Globus pallidus (tissue), 1 donor: Measurements from ENCODE around the gene GUCY2C.

Source experiments
- DNase-seq: peaks from one replicate; pipeline ENCODE4 v3.0.0-alpha.2; 2015; ENCODE audit warnings: low spot score

The GUCY2C gene

DNA sequence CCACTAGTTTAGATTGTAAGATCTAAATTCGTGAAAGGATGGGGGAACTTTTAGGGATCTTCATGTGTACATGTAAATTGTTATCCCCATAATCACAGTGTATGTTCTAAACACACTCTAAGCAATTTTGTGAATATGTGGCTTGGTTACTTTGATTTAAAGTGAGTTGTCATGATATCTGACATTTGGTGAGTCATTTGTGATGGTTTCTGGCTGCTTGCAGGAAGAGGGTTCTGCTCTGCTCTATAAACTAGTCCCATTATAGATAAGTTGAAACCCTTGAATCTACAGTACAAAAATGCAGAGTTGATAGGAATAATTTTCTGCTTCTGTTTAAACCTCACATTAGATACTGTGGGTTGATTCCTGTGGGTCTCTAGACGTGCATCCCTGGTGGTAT, 14.8 kb downstream of the GUCY2C start:
- DNase-seq = no peak

DNA sequence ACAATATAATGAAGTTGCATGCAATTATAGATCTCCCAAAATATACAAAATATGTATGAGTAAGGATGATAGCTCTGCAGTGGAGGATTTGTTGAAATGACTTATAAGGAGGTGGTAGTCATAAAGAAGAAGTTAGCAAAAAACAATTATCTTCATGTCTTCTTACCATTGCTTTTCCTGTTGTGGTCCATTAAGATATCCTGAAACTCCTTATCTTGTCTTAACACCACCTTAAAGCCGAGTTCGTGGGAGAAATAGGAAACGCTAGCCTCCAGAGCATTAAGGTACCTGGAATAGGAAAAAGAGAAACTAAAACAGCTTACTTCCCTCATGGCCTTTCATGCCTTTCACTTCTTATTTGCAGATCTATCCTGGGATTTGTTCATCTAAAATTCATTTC, 15.2 kb downstream of the GUCY2C start:
- no peak for DNase-seq

DNA sequence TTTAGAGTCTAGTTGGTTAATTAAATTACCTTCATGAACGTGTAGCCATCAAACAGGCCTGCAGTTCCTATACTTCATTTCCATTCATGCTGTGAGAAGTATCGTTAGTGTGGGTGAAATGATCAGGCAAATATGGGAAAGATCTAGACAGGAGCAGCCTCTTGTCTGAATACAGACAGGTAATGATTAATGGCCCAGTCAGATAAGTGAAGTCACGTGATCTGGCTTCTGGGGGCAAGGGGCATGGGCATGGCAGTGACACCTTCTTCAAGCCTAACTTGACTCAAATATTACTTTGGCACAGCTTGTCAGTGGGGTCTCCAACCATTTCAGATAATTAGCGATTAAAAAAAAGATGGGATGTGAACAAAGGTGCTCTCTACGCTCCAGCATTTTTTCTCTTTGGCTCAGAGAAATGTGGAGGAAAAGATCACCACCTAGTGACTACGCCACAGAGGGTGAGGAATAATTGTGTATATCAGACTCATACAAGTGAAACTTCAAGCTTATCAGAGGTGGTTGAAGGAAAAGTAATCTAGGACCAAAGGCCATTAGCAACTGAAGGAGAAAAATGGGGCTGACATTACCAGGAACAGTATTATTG, 17.8 kb downstream of the GUCY2C start:
- no peak for DNase-seq

DNA sequence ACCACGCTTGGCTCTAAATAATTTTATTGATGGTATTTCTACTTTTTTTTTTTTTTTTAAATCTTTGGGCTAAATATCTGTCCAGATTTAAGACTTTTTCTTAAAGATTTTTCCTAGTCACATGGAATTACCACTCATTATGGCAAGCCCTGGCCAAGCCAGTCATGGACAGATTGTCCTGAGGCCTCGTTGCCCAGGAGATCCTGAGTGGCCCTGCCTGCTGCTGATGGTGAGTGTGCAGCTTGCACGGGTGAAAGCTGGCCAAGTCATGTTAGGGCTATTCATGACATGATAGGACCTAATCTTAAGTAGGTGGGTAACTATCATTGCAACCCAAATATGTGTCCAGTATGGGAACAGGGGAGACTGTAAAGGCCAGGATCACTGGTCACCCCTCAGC, 27.8 kb downstream of the GUCY2C start:
- DNase-seq = no peak

DNA sequence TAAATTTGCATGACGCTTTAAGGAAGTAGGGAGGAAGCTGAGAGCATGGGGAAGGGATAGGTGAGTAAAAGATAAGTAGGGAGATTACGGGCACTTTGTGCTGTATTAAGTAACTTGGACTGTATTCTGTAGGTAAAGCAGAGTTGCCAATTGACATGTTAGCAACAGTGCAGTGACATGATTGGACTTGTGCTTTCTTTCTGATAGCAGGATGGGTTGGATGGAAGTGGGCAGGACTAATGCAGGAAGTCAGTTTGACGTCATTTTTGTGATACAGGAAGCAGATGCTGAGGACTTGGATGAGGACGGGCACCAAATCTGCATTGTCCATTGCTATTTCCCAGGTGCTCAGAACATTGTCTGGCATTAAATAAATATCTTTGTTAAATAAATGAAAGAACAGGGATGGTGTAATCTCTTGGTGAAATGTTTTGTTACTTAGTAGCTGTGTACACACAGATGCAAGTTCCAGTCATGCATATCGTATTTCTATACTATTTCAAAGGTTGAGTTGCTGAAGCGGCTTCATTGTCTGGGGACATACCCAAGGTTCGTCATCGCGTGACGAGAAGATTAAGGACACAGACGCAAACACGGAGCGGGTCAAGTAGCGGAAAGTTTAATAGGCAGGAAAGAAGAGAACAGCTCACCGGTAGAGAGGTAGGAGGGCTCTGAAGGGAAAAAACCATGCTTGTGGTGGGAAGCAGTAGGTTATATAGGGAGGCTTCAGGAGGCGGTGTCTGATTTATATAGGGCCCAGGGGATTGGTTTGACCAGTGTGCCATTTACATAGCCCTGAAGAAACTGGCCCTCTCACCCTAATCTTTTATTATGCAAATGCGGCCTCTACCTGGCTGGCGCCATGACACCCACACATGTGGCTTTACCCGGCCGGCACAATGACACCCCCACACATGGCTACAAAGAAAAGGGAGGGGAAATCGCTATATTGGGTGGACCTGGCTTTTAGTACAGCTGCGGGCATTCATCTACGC, 30.7 kb downstream of the GUCY2C start:
- DNase-seq = no peak

DNA sequence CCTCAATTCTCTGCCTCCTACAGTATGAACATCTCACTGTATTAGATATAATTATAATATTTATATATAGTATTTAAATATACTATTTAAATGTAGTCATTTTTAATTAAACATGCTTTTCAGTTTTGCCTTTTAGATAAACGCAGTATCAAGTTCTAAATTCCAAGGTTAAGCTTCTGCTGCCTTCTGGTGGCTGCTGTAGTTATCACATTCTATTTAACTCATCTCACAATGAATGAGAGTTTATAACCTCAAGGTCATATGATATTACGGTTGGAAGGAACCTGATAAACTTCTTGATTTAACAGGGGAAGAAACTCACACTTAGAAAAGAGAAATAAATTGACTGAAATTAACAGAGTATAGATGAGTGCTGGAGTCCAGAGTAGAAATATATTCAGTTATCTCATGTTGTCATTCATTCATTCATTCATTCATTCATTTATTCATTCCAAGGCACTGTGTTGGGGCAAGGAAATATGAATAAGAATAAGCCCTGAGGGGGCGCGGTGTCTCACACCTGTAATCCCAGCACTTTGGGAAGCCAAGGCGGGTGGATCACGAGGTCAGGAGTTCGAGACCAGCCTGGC, 31.9 kb downstream of the GUCY2C start:
- peak; percentile 16 for DNase-seq

DNA sequence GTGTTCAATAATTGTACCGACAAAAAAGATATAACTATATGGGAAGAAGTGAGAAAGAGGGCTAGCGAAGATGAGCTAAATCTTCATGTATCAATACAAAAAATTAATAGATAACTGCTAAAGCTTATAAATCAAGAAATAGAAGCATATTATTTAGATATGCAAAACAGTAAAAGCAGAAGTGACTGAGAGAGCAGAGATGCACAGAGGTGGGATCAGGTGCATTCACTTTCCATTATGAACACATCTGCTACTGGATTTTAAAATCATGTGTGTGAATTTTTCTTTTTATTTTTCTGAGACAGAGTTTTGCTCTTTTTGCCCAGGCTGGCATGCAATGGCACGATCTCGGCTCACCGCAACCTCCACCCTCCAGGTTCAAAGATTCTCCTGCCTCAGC, 33.4 kb downstream of the GUCY2C start:
- DNase-seq = no peak

DNA sequence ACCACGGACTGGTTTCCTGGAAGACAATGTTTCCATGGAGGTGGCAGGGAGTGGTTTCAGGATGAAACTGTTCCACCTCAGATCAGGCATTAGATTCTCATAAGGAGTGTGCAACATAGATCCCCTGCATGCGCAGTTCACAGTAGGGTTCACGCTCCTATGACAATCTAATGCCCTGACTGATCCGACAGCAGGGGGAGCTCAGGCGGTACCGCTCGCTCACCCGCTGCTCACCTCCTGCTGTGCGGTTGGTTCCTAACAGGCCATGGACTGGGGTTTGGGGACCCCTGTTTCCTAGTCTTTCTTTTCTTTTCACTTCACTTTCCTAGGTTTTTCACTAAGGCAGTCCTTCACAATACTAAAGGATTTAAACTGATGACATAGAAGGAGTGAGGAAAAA, 39.6 kb downstream of the GUCY2C start:
- no peak for DNase-seq

DNA sequence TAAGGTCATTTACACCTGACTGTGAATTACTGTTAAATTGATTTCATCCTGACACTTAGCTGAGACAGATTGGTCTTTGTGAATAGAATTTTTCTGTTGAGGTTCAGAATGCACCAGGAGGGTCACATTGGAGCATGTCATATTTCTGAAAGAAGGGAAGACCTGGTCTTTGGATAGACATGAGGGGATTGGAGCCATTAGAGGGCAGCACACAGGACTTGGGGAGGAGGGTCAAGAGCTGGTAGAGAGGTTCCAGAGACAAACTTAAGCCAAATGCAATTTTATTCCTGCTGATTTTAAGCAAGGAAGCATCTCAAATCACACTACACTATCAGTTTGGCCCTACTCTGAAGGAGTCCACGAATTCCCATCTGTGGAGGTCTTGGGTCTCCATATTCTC, 41.1 kb downstream of the GUCY2C start:
- DNase-seq = no peak

DNA sequence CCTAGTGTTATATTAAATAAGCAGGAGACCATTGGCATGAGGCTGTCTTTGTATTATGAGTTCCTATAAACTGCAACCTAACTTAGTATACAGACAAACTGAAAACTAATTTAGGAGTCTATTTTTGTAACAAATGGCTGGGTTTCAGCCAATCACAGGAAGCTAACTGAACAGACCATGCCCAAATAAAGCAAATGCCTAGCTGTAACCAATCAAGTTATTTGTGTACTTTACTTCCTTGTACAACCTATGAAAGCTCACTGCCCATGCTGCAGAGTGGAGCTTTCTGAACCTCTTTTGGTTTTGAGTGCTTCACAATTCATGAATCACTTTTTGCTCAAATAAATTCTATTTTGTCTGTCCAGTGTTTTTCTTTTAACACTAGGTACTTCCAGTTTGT, 41.6 kb downstream of the GUCY2C start:
- no peak for DNase-seq

DNA sequence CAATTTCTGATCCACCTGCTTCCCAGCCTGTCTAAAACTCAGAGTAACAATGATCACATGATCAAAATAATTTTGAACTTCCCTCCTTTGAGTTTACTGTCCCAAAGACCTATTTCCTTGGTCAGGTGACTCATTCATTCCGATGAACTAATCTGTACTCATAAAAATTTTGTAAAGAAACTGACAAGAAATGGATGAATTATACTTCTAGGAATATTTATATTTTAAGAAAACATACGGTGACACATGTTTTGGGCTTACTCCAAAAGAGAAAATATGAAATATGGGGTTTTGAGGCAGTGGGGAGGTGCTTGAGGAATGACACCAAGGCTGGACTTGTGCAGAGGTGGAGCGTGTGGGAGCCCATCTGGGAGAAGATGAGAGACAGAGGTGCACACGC, 42.0 kb downstream of the GUCY2C start:
- DNase-seq = no peak

DNA sequence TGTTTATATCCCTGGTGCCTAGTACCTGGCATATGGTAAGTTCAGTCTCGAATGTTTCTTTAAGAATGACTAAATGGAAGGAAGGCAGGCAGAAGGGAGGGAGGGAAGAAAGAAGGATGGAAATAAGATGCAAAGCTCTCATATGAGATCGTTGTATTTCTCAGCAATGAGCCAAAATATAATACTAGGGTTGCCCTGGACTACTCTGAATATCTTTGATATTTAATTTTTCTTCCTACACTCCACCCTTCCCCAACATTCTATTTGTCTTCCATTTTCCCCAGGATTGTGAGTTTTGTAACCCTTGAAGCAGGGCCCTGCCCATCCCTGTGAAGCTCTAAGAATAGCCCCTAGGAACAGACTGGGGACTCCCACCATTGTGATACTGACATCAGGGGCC, 43.9 kb downstream of the GUCY2C start:
- DNase-seq = no peak

DNA sequence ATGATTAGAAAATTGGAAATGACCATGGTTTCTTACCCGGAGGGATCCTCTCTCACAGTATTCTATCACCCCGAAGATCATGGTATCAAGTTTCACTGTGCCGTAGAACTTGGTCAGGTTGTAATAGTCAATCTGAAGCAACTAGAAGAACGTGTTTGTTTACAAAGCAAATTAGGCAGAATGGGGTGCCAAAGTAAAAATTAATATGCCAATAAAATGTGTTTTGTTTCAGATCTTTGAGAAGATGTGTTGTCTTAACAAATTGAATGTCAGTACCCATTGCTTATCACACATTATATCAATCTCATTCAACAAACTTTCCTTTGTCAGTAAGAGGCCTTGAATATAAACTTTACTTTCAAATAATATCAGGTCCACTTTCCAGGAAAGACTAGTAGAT, 45.0 kb downstream of the GUCY2C start:
- no peak for DNase-seq

DNA sequence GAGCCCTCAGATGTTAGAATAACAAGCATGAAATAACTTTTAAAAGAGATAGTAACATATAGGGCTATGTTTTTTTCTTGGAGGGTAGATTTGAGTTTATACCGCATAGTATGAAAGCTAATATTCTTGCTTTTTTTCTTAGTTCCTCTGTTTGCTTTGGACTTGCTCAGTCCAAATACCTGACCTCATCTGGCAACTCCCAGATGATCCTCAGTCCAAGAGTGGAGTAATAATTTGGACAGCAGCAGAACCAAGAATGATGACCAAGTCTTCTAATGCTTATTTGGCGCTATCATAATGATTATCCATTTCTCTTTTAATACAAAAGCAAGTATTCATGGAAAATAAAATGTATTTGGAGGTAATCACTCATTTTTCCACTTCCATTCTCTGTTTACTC, 45.6 kb downstream of the GUCY2C start:
- no peak for DNase-seq

DNA sequence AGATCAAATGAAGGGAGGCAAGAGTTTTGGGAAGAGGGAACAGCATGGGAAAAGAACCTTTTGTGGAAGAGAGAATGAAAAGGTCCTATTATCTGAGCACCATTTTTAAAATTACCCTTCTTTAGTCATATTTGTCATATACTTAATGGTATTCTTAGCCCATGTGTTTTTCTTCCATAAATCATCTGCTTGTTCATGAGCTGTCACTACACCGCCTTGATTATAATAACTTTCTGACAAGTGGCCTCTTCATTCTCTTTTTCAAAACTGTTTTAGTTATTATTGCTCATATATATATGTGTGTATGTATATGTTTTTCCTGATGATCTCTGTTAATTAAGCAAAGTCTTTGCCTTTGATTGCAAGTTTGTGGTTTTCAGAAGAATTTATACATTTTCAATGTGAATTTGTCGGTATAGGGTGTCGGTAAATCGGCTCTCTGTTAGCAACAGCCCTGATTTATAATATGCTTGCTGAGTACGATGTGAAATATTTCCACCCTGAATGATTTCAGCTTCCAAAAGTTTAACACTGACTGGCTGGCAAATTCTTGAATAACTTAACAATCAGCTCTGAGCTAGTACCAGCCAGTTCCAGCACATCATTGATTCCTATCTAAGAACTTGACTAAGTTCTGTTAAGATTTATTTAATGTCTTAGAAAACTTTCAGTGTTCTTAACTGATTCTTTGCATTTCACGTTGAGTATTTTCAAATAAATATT, 49.2 kb downstream of the GUCY2C start:
- no peak for DNase-seq

DNA sequence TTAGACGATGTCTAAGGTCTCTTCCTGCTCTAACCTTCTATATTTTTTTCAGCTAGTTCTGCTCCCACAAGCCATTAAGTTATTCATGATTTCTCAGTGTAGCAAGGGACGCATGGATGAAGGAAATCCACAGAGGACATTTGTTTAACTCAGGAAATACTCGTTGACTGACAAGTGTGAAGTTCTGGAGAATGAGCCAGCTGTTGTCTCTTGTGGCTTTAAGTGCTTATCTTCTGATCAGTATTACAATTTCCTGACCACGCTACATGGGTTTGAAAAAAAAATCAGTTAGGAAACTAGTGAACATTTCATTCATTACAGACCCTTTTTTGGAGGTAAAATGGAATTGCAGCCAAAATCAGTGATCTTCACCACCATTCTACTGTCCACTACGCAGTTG, 53.1 kb downstream of the GUCY2C start:
- no peak for DNase-seq

DNA sequence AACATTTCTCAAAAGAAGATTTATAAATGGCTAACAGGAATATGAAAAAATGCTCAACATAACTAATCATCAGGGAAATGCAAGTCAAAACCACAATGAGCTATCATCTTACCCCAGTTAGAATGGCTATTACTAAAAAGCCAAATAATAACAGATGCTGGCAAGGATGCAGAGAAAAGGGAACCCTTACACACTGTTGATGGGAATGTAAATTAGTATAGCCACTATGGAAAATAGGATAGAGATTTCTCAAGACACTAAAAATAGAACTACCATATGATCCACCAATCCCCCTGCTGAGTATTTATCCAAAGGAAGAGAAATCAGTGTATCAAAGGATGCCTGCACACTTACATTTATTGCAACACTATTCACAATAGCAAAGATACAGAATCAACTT, 58.3 kb downstream of the GUCY2C start:
- DNase-seq = no peak

DNA sequence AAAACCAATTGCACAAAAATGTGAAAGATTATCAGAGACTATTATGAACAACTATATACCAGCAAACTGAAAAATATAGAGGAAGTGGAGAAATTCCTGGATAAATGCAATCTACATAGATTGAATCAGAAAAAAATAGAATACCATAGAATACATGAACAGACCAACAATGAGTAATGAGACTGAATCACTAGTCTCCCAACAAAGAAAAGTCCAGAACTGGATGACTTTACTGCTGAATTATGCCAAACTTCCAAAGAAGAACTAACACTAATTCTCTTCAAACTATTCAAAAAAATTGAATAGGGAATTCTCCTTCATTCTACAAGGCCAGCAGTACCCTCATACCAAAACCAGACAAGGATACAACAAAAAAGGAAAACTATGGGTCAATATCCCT, 60.6 kb downstream of the GUCY2C start:
- no peak for DNase-seq

DNA sequence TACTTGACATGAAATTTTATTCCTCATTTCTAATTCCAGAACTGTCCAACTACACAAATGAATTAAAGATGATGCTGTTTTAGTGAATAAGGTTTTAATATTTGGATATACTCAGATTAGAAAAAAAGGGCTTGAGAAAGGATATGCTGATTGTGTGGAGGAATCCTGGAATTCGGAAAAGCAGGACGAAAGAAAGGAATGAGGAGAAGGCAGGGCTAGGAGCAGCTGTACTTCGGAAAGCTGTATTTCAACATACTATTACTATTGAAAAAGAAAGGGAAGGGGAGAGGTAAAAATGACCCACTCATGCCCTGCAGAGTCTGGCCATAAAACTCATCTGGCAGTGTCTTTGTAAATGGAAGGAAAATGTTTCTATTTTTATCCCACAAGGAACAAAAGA, 65.6 kb downstream of the GUCY2C start:
- DNase-seq = no peak

DNA sequence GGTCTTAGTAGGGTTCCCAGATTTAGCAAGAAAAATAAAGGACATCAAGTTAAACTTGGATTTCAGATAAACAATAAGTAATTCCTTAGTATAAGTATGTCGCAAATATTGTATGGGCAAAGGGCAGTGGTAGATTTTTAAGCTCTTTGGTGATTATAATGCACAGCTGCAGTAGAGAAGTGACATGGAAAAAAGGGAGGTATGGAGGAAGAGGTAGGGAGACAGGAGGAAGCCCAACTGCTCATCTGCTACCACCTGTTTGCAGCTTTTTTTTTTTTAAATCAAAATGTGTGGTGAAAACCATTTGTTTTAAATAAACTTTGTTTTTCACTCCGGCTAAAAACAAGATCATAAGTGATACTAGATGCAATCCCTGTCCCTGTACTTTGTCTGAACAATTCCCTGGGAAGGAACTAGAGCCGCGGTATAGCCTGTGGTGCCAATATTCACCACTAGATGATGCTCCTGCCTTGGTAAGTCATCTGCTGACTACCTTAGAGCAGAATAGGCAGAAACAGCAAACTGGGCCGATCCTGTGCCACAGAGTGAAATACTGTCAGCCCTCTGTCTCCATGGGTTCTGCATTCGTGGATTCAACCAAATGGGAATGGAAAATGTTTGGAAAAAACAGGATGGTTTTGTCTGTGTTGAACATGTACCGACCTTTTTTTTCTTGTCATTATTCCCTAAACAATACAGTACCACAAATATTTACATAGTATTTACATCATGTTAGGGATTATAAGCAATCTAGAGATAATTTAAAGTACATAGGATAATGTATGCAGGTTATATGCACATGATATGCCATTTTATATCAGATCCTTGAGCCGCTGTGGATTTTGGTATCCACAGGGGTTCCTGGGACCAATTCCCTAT, 66.3 kb downstream of the GUCY2C start:
- peak; percentile 72 for DNase-seq

DNA sequence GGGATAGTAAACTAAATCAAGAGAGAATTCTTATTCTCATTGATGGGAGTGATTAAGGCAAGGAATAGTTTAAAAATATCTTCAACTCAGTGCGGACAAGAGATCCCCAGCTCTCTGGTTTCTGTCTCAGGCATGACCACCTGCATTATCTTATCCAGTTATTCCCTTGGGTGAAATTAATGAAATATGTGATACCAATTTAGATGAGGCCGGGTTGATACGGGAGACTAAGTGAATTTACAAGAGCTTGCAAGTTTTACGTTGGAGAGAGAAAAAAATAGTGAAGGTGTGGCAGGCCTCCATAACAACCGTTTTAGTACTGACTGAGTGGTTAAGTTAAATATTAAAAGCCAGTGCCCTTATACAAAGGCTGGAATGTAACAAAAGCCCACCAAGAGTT, 67.6 kb downstream of the GUCY2C start:
- DNase-seq = no peak

DNA sequence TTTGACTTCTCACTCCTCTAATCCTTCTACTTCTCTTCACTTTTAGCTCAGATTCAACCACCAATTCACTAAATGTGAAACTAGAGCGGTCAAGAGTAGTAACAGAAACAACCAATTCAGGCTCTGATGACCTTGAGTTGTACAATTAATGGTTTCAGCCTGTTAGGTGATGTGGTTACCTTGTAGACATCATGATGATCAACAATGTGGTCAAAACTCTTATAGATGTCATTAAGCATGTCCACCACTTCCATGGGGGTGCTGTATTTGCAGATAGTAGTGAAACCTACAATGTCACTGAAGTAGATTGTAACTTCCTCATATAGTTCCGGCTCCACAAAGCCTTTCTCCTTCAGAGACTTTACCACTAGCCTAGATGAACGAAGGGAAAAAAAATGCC, 74.6 kb downstream of the GUCY2C start:
- DNase-seq = no peak
